Progenitor cell of endocrine pancreas (in vitro differentiated cells): ENCODE data around the gene LIME1. TPM values are rescaled to one million over a fixed set of nuclear protein-coding genes. Genes with fewer than 3 reads are reported as not detected.

Source experiments
- DNase-seq: peaks from one replicate; pipeline ENCODE4 v3.0.0; 2021; ENCODE audit warnings: low spot score; ENCODE audit not compliant: unreplicated experiment
- H3K27ac Mint-ChIP-seq: 2 replicates; pipeline ENCODE4 v1.8.0; 2021; ENCODE audit warnings: mild to moderate bottlenecking, moderate library complexity, mixed read lengths
- H3K27me3 Mint-ChIP-seq: 2 replicates; pipeline ENCODE4 v1.8.0; 2021; ENCODE audit warnings: mixed read lengths
- H3K36me3 Mint-ChIP-seq: 2 replicates; pipeline ENCODE4 v1.8.0; 2022; ENCODE audit warnings: mixed read lengths; ENCODE audit not compliant: insufficient read depth
- H3K4me1 Mint-ChIP-seq: 2 replicates; pipeline ENCODE4 v1.8.0; 2021; ENCODE audit warnings: low read depth, mixed read lengths
- H3K4me3 Mint-ChIP-seq: 2 replicates; pipeline ENCODE4 v1.8.0; 2021; ENCODE audit warnings: low read depth, mild to moderate bottlenecking, moderate library complexity, mixed read lengths
- H3K9me3 Mint-ChIP-seq: 2 replicates; pipeline ENCODE4 v1.8.0; 2021; ENCODE audit warnings: low read depth, mixed read lengths
- CTCF ChIP-seq: fragments of 200-600 bp; sonication (generic); IDR thresholded peaks from one replicate; pipeline ENCODE4 v1.5.0; 2021; ENCODE audit warnings: antibody characterized with exemption, mild to moderate bottlenecking; ENCODE audit not compliant: unreplicated experiment
- total RNA-seq: library from RNA; stranded (reverse); gene quantifications from 2 replicates; pipeline ENCODE4 v1.2.1, GENCODE V29; 2021

The LIME1 gene
- total RNA-seq, 1 donor from 2014 or later = 17.2 TPM

- Mint-ChIP-seq H3K27me3 (peaks cover 6% of the 10 kb centered on the region), H3K36me3 (peaks cover 17% of the 10 kb centered on the region), H3K4me3 (no peak overlapping the region)
Observed at GRCh38 chr20:63737945-63738686, 1.7 kb downstream of the LIME1 start.

GRCh38 chr20:63738687-63739129, 2.2 kb downstream of the LIME1 start:
- peak; percentile 13 for TF ChIP-seq CTCF
- no peak overlapping the region for H3K4me3 Mint-ChIP-seq
- H3K36me3 Mint-ChIP-seq = peaks cover 14% of the 10 kb centered on the region
- no peaks in the 10 kb centered on the region for H3K9me3 Mint-ChIP-seq
- H3K27me3 Mint-ChIP-seq = peaks cover 6% of the 10 kb centered on the region
- no peaks in the 10 kb centered on the region for H3K4me1 Mint-ChIP-seq
- DNase-seq = no peak
- H3K27ac Mint-ChIP-seq = no peak overlapping the region

More at GRCh38 chr20:63737945-63738686, 1.7 kb downstream of the LIME1 start:
- H3K4me1 Mint-ChIP-seq = no peaks in the 10 kb centered on the region
- no peak for TF ChIP-seq CTCF
- DNase-seq = no peak
- no peaks in the 10 kb centered on the region for H3K9me3 Mint-ChIP-seq
- no peak overlapping the region for H3K27ac Mint-ChIP-seq

- peak within 1 kb of the TSS; percentile 67 for H3K4me3 Mint-ChIP-seq
- H3K9me3 Mint-ChIP-seq = no peaks in the 10 kb centered on the region
- no peak for TF ChIP-seq CTCF
- peak; percentile 51 for DNase-seq
- peaks cover 11% of the 10 kb centered on the region for H3K36me3 Mint-ChIP-seq
- no peaks in the 10 kb centered on the region for H3K4me1 Mint-ChIP-seq
- H3K27ac Mint-ChIP-seq = no peak within 1 kb of the TSS
- peaks cover 6% of the 10 kb centered on the region for H3K27me3 Mint-ChIP-seq
Observed at GRCh38 chr20:63739130-63740069, 2.9 kb downstream of the LIME1 start, which contains the start of gene SLC2A4RG. Gene SLC2A4RG, plus strand, starts transcription at chr20:63739776. Its CDS starts 137 bp downstream, at chr20:63739913.

GRCh38 chr20:63740070-63740626, 3.7 kb downstream of the LIME1 start:
- TF ChIP-seq CTCF = no peak
- no peaks in the 10 kb centered on the region for H3K4me1 Mint-ChIP-seq
- peaks cover 11% of the 10 kb centered on the region for H3K36me3 Mint-ChIP-seq
- DNase-seq = no peak
- peaks cover 6% of the 10 kb centered on the region for H3K27me3 Mint-ChIP-seq
- H3K4me3 Mint-ChIP-seq = peak overlapping the region; percentile 67
- H3K9me3 Mint-ChIP-seq = no peaks in the 10 kb centered on the region
- H3K27ac Mint-ChIP-seq = no peak overlapping the region
